ENCODE measurements around the gene RHBDF1. TPM values are rescaled to one million over a fixed set of nuclear protein-coding genes. Genes with fewer than 3 reads are reported as not detected.

Gene RHBDF1
- total and polyA plus RNA-seq, 9 of the 15 experiments (the other 6 are each of a cell fraction or from before 2014, with no cell fraction given): 1.0 to 8.2 (median 4.2) TPM

- in situ Hi-C loops (cut with MboI) (no loop called here), intact Hi-C loops (cut with micrococcal nuclease) (no loop called here)
- Histone ChIP-seq H3K9me3 (replicated peaks; ENCODE audit: control insufficient read depth, insufficient read depth, low read depth, low read length) (no peaks in the 10 kb centered on the region), H3K4me3 (no peak overlapping the region), H3K4me2 (ENCODE audit: insufficient read depth, low read length) (no peak overlapping the region), H3K9ac (ENCODE audit: insufficient read depth in 1 of 2, low read depth in 2 of 2, low read length in 2 of 2) (no peak overlapping the region; a peak in 1 of 4 replicates), H3K9me1 (ENCODE audit: control insufficient read depth, insufficient read depth, low read length) (peaks cover 3% of the 10 kb centered on the region), H3K79me2 (ENCODE audit: control insufficient read depth, insufficient read depth, low read length) (peaks cover 39% of the 10 kb centered on the region), H4K20me1 (replicated peaks; ENCODE audit: control insufficient read depth, insufficient read depth, low read length) (peaks cover 21% of the 10 kb centered on the region), H3K27me3 (ENCODE audit: control insufficient read depth in 2 of 2, insufficient read depth in 2 of 2, low read length in 2 of 2) (no peaks in the 10 kb centered on the region), H3K27ac (ENCODE audit: extremely low read depth, low read depth, low read length) (no peak overlapping the region), H3K36me3 (ENCODE audit: control insufficient read depth, insufficient read depth, low read length) (peaks cover 86% of the 10 kb centered on the region), H3K4me1 (replicated peaks in 1 of 2; ENCODE audit: control insufficient read depth in 2 of 2, insufficient read depth in 2 of 2, low read length in 2 of 2) (peaks cover 18% of the 10 kb centered on the region in 2 experiments; a peak in 4 of 5 replicates), H2AFZ (ENCODE audit: low read depth, low read length) (no peak overlapping the region)
- DNase-seq (ENCODE audit: extremely low read depth in 1 of 4, low spot score in 3 of 4) (no peak), ATAC-seq (no peak), FAIRE-seq (no peak)
- BruUV-seq (replicated peaks): no TSS peak
- POLR2A ChIA-PET: no interaction called here
- 83% methylated on average over 5 of the region's 5 CpGs for WGBS (ENCODE audit: insufficient coverage, low coverage, missing lambda C conversion rate)
- CTCF ChIA-PET (ENCODE audit: low intra/inter-chr PET ratio): no interaction called here
- TF ChIP-seq ZBTB7A (IDR thresholded peaks at IDR 0.05; ENCODE audit: borderline replicate concordance, control insufficient read depth, low read depth, low read length): no peak
- TF ChIP-seq ZNF780A (CRISPR knock-in tag; IDR thresholded peaks at IDR 0.05): no peak
- no peak for TF ChIP-seq RFX7 (CRISPR knock-in tag; IDR thresholded peaks at IDR 0.05)
- TF ChIP-seq POLR3A (IDR thresholded peaks at IDR 0.05; ENCODE audit: borderline replicate concordance, extremely low read depth, insufficient read depth, insufficient read length): no peak
- no peak for TF ChIP-seq ETV6 (IDR thresholded peaks at IDR 0.05; ENCODE audit: borderline replicate concordance in 1 of 2, low read depth in 2 of 2, low read length in 1 of 2)
- no peak for TF ChIP-seq ETV6 (CRISPR knock-in tag; IDR thresholded peaks at IDR 0.05; ENCODE audit: borderline replicate concordance)
- TF ChIP-seq POLR2G (IDR thresholded peaks at IDR 0.05; ENCODE audit: low read depth, low read length): no peak
- TF ChIP-seq MNT (conservative IDR thresholded peaks at IDR 0.05): no peak
- no peak for TF ChIP-seq ZNF77 (CRISPR knock-in tag; IDR thresholded peaks at IDR 0.05)
- TF ChIP-seq SMAD3 (CRISPR knock-in tag; conservative IDR thresholded peaks at IDR 0.05): no peak
- no peak for TF ChIP-seq GABPB2 (CRISPR knock-in tag; conservative IDR thresholded peaks at IDR 0.05)
- TF ChIP-seq PURB (CRISPR knock-in tag; IDR thresholded peaks at IDR 0.05; ENCODE audit: low read depth): no peak
- no peak for TF ChIP-seq AFF4 (CRISPR knock-in tag; IDR thresholded peaks at IDR 0.05)
- no peak for TF ChIP-seq BRD9 (IDR thresholded peaks at IDR 0.05; ENCODE audit: low read depth, partially characterized antibody)
Measured at GRCh38 chr16:45454-45853, 27.0 kb downstream of the RHBDF1 start.
